NCI-H1694 treated with DMSO at 0.1 percent for 48 hours (cell line): ENCODE data around the gene INPP5A.
"Not testable (repeated sequence)": the region's sequence is repeated elsewhere in the genome, so short reads cannot be mapped to it uniquely, and the experiment has no call there.

ENCODE experiments used
- DNase-seq: peaks from one replicate; lab custom pipeline; 2025; lab: John Stamatoyannopoulos, UW

Gene INPP5A

GRCh38 chr10:132763545-132763944 is 226.0 kb downstream of the INPP5A start:
- no peak for DNase-seq

- DNase-seq, result no peak
These were observed 226.5 kb downstream of the INPP5A start for GRCh38 chr10:132764108-132764507.

- DNase-seq, result peak; percentile 27
These were observed 227.8 kb downstream of the INPP5A start for GRCh38 chr10:132765435-132765834.

- DNase-seq, result no peak
These were observed 228.7 kb downstream of the INPP5A start for GRCh38 chr10:132766291-132766690.

GRCh38 chr10:132768346-132769248 is 231.0 kb downstream of the INPP5A start:
- DNase-seq, result no peak

- DNase-seq, result no peak
These were observed 232.8 kb downstream of the INPP5A start for GRCh38 chr10:132770061-132771021.

- not testable (repeated sequence) for DNase-seq
These were observed 235.2 kb downstream of the INPP5A start for GRCh38 chr10:132772816-132773215.

GRCh38 chr10:132774181-132774901 is 236.8 kb downstream of the INPP5A start:
- no peak for DNase-seq

GRCh38 chr10:132774902-132775863 is 237.6 kb downstream of the INPP5A start:
- no peak for DNase-seq

GRCh38 chr10:132776186-132776585 is 238.6 kb downstream of the INPP5A start:
- no peak for DNase-seq

GRCh38 chr10:132776821-132777220 is 239.2 kb downstream of the INPP5A start:
- no peak for DNase-seq

- DNase-seq, result no peak
These were observed 239.9 kb downstream of the INPP5A start for GRCh38 chr10:132777441-132777840.

- no peak for DNase-seq
These were observed 242.1 kb downstream of the INPP5A start for GRCh38 chr10:132779549-132780294.

- no peak for DNase-seq
These were observed 242.8 kb downstream of the INPP5A start for GRCh38 chr10:132780356-132780755.

GRCh38 chr10:132781556-132781955 is 244.0 kb downstream of the INPP5A start:
- no peak for DNase-seq

- no peak for DNase-seq
These were observed 245.8 kb downstream of the INPP5A start for GRCh38 chr10:132783165-132783939.

GRCh38 chr10:132783940-132784865 is 246.6 kb downstream of the INPP5A start:
- no peak for DNase-seq
